Measurements from ENCODE around the gene GRK1. TPM values are rescaled to one million over a fixed set of nuclear protein-coding genes. Genes with fewer than 3 reads are reported as not detected.
A peak's percentile ranks its signal among the peaks of the same experiment; 100 is the strongest.

GRK1 gene
- total RNA-seq, 1 donor from 2014 or later = 1.2 TPM

GRCh38 chr13:113639616-113640262 is 27.3 kb upstream of the GRK1 start:
- no peaks in the 10 kb centered on the region for H3K4me1 Mint-ChIP-seq (ENCODE audit: low read depth, unreplicated experiment)
- H3K36me3 Mint-ChIP-seq (ENCODE audit: unreplicated experiment) = peaks cover 35% of the 10 kb centered on the region
- DNase-seq = peak; percentile 14
- no peak overlapping the region for H3K4me3 Mint-ChIP-seq (ENCODE audit: unreplicated experiment)
- no peak for TF ChIP-seq CTCF (IDR thresholded peaks at IDR 0.05; ENCODE audit: partially characterized antibody, unreplicated experiment)
- peaks cover 1% of the 10 kb centered on the region for H3K27me3 Mint-ChIP-seq (ENCODE audit: unreplicated experiment)
- H3K9me3 Mint-ChIP-seq (ENCODE audit: unreplicated experiment) = peaks cover 14% of the 10 kb centered on the region
- H3K27ac Mint-ChIP-seq (ENCODE audit: unreplicated experiment) = no peak overlapping the region

GRCh38 chr13:113641426-113641825 is 25.6 kb upstream of the GRK1 start:
- no peaks in the 10 kb centered on the region for H3K27me3 Mint-ChIP-seq (ENCODE audit: unreplicated experiment)
- H3K36me3 Mint-ChIP-seq (ENCODE audit: unreplicated experiment) = peaks cover 35% of the 10 kb centered on the region
- no peaks in the 10 kb centered on the region for H3K4me1 Mint-ChIP-seq (ENCODE audit: low read depth, unreplicated experiment)
- TF ChIP-seq CTCF (IDR thresholded peaks at IDR 0.05; ENCODE audit: partially characterized antibody, unreplicated experiment) = no peak
- DNase-seq = no peak
- peaks cover 13% of the 10 kb centered on the region for H3K9me3 Mint-ChIP-seq (ENCODE audit: unreplicated experiment)
- H3K4me3 Mint-ChIP-seq (ENCODE audit: unreplicated experiment) = no peak overlapping the region
- no peak overlapping the region for H3K27ac Mint-ChIP-seq (ENCODE audit: unreplicated experiment)

GRCh38 chr13:113642563-113642962 is 24.5 kb upstream of the GRK1 start:
- Mint-ChIP-seq H3K9me3 (ENCODE audit: unreplicated experiment) (peaks cover 10% of the 10 kb centered on the region), H3K27me3 (ENCODE audit: unreplicated experiment) (no peaks in the 10 kb centered on the region), H3K4me3 (ENCODE audit: unreplicated experiment) (no peak overlapping the region), H3K4me1 (ENCODE audit: low read depth, unreplicated experiment) (no peaks in the 10 kb centered on the region), H3K36me3 (ENCODE audit: unreplicated experiment) (peaks cover 32% of the 10 kb centered on the region), H3K27ac (ENCODE audit: unreplicated experiment) (no peak overlapping the region)
- DNase-seq = no peak
- TF ChIP-seq CTCF (IDR thresholded peaks at IDR 0.05; ENCODE audit: partially characterized antibody, unreplicated experiment) = no peak

- Mint-ChIP-seq H3K9me3 (ENCODE audit: unreplicated experiment) (peaks cover 5% of the 10 kb centered on the region), H3K4me1 (ENCODE audit: low read depth, unreplicated experiment) (no peaks in the 10 kb centered on the region), H3K36me3 (ENCODE audit: unreplicated experiment) (peaks cover 32% of the 10 kb centered on the region), H3K27me3 (ENCODE audit: unreplicated experiment) (peaks cover 2% of the 10 kb centered on the region), H3K27ac (ENCODE audit: unreplicated experiment) (no peak overlapping the region), H3K4me3 (ENCODE audit: unreplicated experiment) (no peak overlapping the region)
- DNase-seq = no peak
- TF ChIP-seq CTCF (IDR thresholded peaks at IDR 0.05; ENCODE audit: partially characterized antibody, unreplicated experiment) = no peak
Observed at GRCh38 chr13:113643593-113643992, 23.4 kb upstream of the GRK1 start.

GRCh38 chr13:113644800-113645199 is 22.2 kb upstream of the GRK1 start:
- Mint-ChIP-seq H3K4me3 (ENCODE audit: unreplicated experiment) (no peak overlapping the region), H3K27ac (ENCODE audit: unreplicated experiment) (no peak overlapping the region), H3K9me3 (ENCODE audit: unreplicated experiment) (peaks cover 8% of the 10 kb centered on the region), H3K36me3 (ENCODE audit: unreplicated experiment) (peaks cover 31% of the 10 kb centered on the region), H3K4me1 (ENCODE audit: low read depth, unreplicated experiment) (no peaks in the 10 kb centered on the region), H3K27me3 (ENCODE audit: unreplicated experiment) (peaks cover 2% of the 10 kb centered on the region)
- DNase-seq = no peak
- TF ChIP-seq CTCF (IDR thresholded peaks at IDR 0.05; ENCODE audit: partially characterized antibody, unreplicated experiment) = no peak

All from glutamatergic neuron (in vitro differentiated cells).